Loucy (cell line): ENCODE results near the gene PCDHA9.

Experiments
- EZH2phosphoT487 ChIP-seq: fragments of 200-600 bp; IDR thresholded peaks from 2 replicates; pipeline ENCODE4 v1.6.1; 2018; ENCODE audit warnings: antibody characterized with exemption, mild to moderate bottlenecking, moderate library complexity, borderline replicate concordance
- TF ChIP-seq, protein P1 (sequence below): fragments of 200-600 bp; sonication (generic); conservative IDR thresholded peaks from 2 replicates; pipeline ENCODE4 v1.5.1; 2014; ENCODE audit warnings: mild to moderate bottlenecking, antibody characterized with exemption, low read length

DNA sequence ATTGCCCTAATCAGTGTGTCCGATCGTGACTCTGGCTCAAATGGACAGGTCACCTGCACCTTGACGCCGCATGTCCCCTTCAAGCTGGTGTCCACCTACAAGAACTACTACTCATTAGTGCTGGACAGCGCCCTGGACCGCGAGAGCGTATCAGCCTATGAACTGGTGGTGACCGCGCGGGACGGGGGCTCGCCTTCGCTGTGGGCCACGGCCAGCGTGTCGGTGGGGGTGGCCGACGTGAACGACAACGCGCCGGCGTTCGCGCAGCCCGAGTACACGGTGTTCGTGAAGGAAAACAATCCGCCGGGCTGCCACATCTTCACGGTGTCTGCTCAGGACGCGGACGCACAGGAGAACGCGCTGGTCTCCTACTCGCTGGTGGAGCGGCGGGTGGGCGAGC, 35.2 kb downstream of the PCDHA9 start:
- TF ChIP-seq EZH2phosphoT487: no peak
- TF ChIP-seq, protein P1, sequence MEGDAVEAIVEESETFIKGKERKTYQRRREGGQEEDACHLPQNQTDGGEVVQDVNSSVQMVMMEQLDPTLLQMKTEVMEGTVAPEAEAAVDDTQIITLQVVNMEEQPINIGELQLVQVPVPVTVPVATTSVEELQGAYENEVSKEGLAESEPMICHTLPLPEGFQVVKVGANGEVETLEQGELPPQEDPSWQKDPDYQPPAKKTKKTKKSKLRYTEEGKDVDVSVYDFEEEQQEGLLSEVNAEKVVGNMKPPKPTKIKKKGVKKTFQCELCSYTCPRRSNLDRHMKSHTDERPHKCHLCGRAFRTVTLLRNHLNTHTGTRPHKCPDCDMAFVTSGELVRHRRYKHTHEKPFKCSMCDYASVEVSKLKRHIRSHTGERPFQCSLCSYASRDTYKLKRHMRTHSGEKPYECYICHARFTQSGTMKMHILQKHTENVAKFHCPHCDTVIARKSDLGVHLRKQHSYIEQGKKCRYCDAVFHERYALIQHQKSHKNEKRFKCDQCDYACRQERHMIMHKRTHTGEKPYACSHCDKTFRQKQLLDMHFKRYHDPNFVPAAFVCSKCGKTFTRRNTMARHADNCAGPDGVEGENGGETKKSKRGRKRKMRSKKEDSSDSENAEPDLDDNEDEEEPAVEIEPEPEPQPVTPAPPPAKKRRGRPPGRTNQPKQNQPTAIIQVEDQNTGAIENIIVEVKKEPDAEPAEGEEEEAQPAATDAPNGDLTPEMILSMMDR: no peak
